ENCODE data around the gene NDUFAF8. TPM values are rescaled to one million over a fixed set of nuclear protein-coding genes. Genes with fewer than 3 reads are reported as not detected.

Gene NDUFAF8
- total and polyA plus RNA-seq, 10 of the 15 experiments (the other 5 are each of a cell fraction or from before 2014, with no cell fraction given), result 22.0 to 307 (median 106) TPM

GRCh38 chr17:81277946-81278693 is 39.0 kb downstream of the NDUFAF8 start:
- no peak overlapping the region for H3K9ac ChIP-seq (ENCODE audit: control insufficient read depth, insufficient read depth, low read length)

More at GRCh38 chr17:81277946-81278693, 39.0 kb downstream of the NDUFAF8 start:
- no TSS peak for BruUV-seq (replicated peaks)
- Histone ChIP-seq H3K27ac (ENCODE audit: control insufficient read depth, insufficient read depth) (no peak overlapping the region), H4K20me1 (ENCODE audit: control insufficient read depth, insufficient read depth) (no peaks in the 10 kb centered on the region), H3K36me3 (ENCODE audit: control insufficient read depth in 2 of 2, insufficient read depth in 2 of 2, low read length in 1 of 2) (peaks cover 18 to 20% of the 10 kb centered on the region in 2 experiments), H2AFZ (ENCODE audit: control insufficient read depth, low read depth, low read length) (no peak overlapping the region), H3K79me2 (ENCODE audit: control insufficient read depth, insufficient read depth, low read length) (no peaks in the 10 kb centered on the region), H3K4me1 (ENCODE audit: control insufficient read depth, insufficient read depth, low read length) (no peaks in the 10 kb centered on the region), H3K9me3 (replicated peaks; ENCODE audit: control insufficient read depth, insufficient read depth, low read length) (no peaks in the 10 kb centered on the region), H3K4me3 (no peak overlapping the region), H3K4me2 (ENCODE audit: control insufficient read depth, insufficient read depth) (no peak overlapping the region), H3K27me3 (replicated peaks in 1 of 2; ENCODE audit: control insufficient read depth in 2 of 2, insufficient read depth in 2 of 2, low read length in 1 of 2) (no peaks in the 10 kb centered on the region)
- FAIRE-seq, result no peak
- ATAC-seq, result no peak
- ChIA-PET SMC1A (ENCODE audit: uncharacterized antibody, unreplicated experiment) (no interaction called here), POLR2A (no interaction called here), CTCF (interaction anchor here (0.8 kb wide), 1 partner anchor 25 kb away, joined by 3 read pairs; no protein-coding TSS in a partner anchor), RAD21 (ENCODE audit: unreplicated experiment) (no interaction called here)
- no peak for DNase-seq (ENCODE audit: low read depth, low spot score)
- TF ChIP-seq ZBTB33 (IDR thresholded peaks at IDR 0.05), result no peak
- TF ChIP-seq REST (IDR thresholded peaks at IDR 0.05; ENCODE audit: low read depth, low read length), result no peak
- TF ChIP-seq CBX5 (IDR thresholded peaks at IDR 0.05; ENCODE audit: low read depth), result no peak
- TF ChIP-seq WRNIP1 (IDR thresholded peaks at IDR 0.05; ENCODE audit: borderline replicate concordance, low read depth, low read length), result no peak
- WGBS (ENCODE audit: insufficient coverage, insufficient replicate concordance, low lambda C conversion rate, missing lambda C conversion rate), result 95% methylated on average over 20 of the region's 20 CpGs
- intact Hi-C loops (cut with micrococcal nuclease; ENCODE audit: unreplicated experiment) (no loop called here), in situ Hi-C loops (cut with MboI) (no loop called here)

All from GM12878 (cell line).